Measurements from ENCODE around the gene TBC1D4. TPM values are rescaled to one million over a fixed set of nuclear protein-coding genes. Genes with fewer than 3 reads are reported as not detected.

Gene TBC1D4
- total RNA-seq, 1 donor from 2014 or later: 25.6 TPM

GRCh38 chr13:75385708-75386083 lies 96.3 kb downstream of the TBC1D4 start:
- no peaks in the 10 kb centered on the region for H3K27me3 ChIP-seq (ENCODE audit: insufficient read depth, low read length)
- no peaks in the 10 kb centered on the region for H3K4me1 ChIP-seq (ENCODE audit: insufficient read depth, low read length)
- no peaks in the 10 kb centered on the region for H3K36me3 Mint-ChIP-seq (ENCODE audit: low read depth, unreplicated experiment)
- H3K4me3 ChIP-seq (ENCODE audit: insufficient read depth, low read depth, low read length): no peak overlapping the region
- DNase-seq (ENCODE audit: low read depth) (no peak), FAIRE-seq (no peak)
- H3K36me3 ChIP-seq (ENCODE audit: insufficient read depth, low read length): no peaks in the 10 kb centered on the region
- no peaks in the 10 kb centered on the region for H3K9me3 ChIP-seq (ENCODE audit: insufficient read depth, low read depth, low read length)
- no peak overlapping the region for H3K4me3 Mint-ChIP-seq (ENCODE audit: unreplicated experiment)
- H3K79me2 ChIP-seq (ENCODE audit: insufficient read depth, low read length): no peaks in the 10 kb centered on the region
- no peak overlapping the region for H3K27ac Mint-ChIP-seq (ENCODE audit: unreplicated experiment)
- no peaks in the 10 kb centered on the region for H4K20me1 ChIP-seq (ENCODE audit: insufficient read depth, low read length)
- H2AFZ ChIP-seq (ENCODE audit: low read depth, low read length): no peak overlapping the region
- H3K4me1 Mint-ChIP-seq (ENCODE audit: low read depth, unreplicated experiment): peaks cover 15% of the 10 kb centered on the region
- no peak overlapping the region for H3K9ac ChIP-seq (ENCODE audit: low read length)
- H3K4me2 ChIP-seq (ENCODE audit: low read length): no peak overlapping the region
- no peak for TF ChIP-seq CTCF (IDR thresholded peaks at IDR 0.05; ENCODE audit: insufficient read depth, low read depth, low read length)
- no peak for TF ChIP-seq EZH2 (IDR thresholded peaks at IDR 0.05; ENCODE audit: insufficient read depth, low read length)
- H3K9me3 Mint-ChIP-seq (ENCODE audit: unreplicated experiment): no peaks in the 10 kb centered on the region
- no peak overlapping the region for H3K27ac ChIP-seq (ENCODE audit: low read depth, low read length)
- no peaks in the 10 kb centered on the region for H3K27me3 Mint-ChIP-seq (ENCODE audit: low read depth, unreplicated experiment)

- no peaks in the 10 kb centered on the region for H3K36me3 Mint-ChIP-seq (ENCODE audit: low read depth, unreplicated experiment)
- H3K4me1 ChIP-seq (ENCODE audit: insufficient read depth, low read length): no peaks in the 10 kb centered on the region
- no peak overlapping the region for H3K27ac ChIP-seq (ENCODE audit: low read depth, low read length)
- no peaks in the 10 kb centered on the region for H4K20me1 ChIP-seq (ENCODE audit: insufficient read depth, low read length)
- no peak overlapping the region for H3K9ac ChIP-seq (ENCODE audit: low read length)
- no peak overlapping the region for H3K27ac Mint-ChIP-seq (ENCODE audit: unreplicated experiment)
- H3K4me3 ChIP-seq (ENCODE audit: insufficient read depth, low read depth, low read length): no peak overlapping the region
- DNase-seq (ENCODE audit: low read depth) (no peak), FAIRE-seq (no peak)
- no peaks in the 10 kb centered on the region for H3K9me3 Mint-ChIP-seq (ENCODE audit: unreplicated experiment)
- peaks cover 15% of the 10 kb centered on the region for H3K4me1 Mint-ChIP-seq (ENCODE audit: low read depth, unreplicated experiment)
- H3K27me3 ChIP-seq (ENCODE audit: insufficient read depth, low read length): no peaks in the 10 kb centered on the region
- no peaks in the 10 kb centered on the region for H3K27me3 Mint-ChIP-seq (ENCODE audit: low read depth, unreplicated experiment)
- no peak overlapping the region for H2AFZ ChIP-seq (ENCODE audit: low read depth, low read length)
- no peak overlapping the region for H3K4me3 Mint-ChIP-seq (ENCODE audit: unreplicated experiment)
- TF ChIP-seq EZH2 (IDR thresholded peaks at IDR 0.05; ENCODE audit: insufficient read depth, low read length) (no peak), CTCF (IDR thresholded peaks at IDR 0.05; ENCODE audit: insufficient read depth, low read depth, low read length) (no peak)
- H3K4me2 ChIP-seq (ENCODE audit: low read length): no peak overlapping the region
- H3K79me2 ChIP-seq (ENCODE audit: insufficient read depth, low read length): peaks cover 2% of the 10 kb centered on the region
- H3K36me3 ChIP-seq (ENCODE audit: insufficient read depth, low read length): no peaks in the 10 kb centered on the region
- no peaks in the 10 kb centered on the region for H3K9me3 ChIP-seq (ENCODE audit: insufficient read depth, low read depth, low read length)
Measured at GRCh38 chr13:75384879-75385707, 96.9 kb downstream of the TBC1D4 start.

- Histone ChIP-seq H3K36me3 (ENCODE audit: insufficient read depth, low read length) (no peaks in the 10 kb centered on the region), H3K4me2 (ENCODE audit: low read length) (no peak overlapping the region), H3K27me3 (ENCODE audit: insufficient read depth, low read length) (no peaks in the 10 kb centered on the region), H2AFZ (ENCODE audit: low read depth, low read length) (no peak overlapping the region), H3K4me1 (ENCODE audit: insufficient read depth, low read length) (no peaks in the 10 kb centered on the region), H3K9ac (ENCODE audit: low read length) (no peak overlapping the region), H3K79me2 (ENCODE audit: insufficient read depth, low read length) (peaks cover 2% of the 10 kb centered on the region), H3K4me3 (ENCODE audit: insufficient read depth, low read depth, low read length) (no peak overlapping the region), H3K9me3 (ENCODE audit: insufficient read depth, low read depth, low read length) (no peaks in the 10 kb centered on the region), H3K27ac (ENCODE audit: low read depth, low read length) (no peak overlapping the region), H4K20me1 (ENCODE audit: insufficient read depth, low read length) (no peaks in the 10 kb centered on the region)
- Mint-ChIP-seq H3K36me3 (ENCODE audit: low read depth, unreplicated experiment) (no peaks in the 10 kb centered on the region), H3K27ac (ENCODE audit: unreplicated experiment) (no peak overlapping the region), H3K27me3 (ENCODE audit: low read depth, unreplicated experiment) (no peaks in the 10 kb centered on the region), H3K4me3 (ENCODE audit: unreplicated experiment) (no peak overlapping the region), H3K9me3 (ENCODE audit: unreplicated experiment) (no peaks in the 10 kb centered on the region), H3K4me1 (ENCODE audit: low read depth, unreplicated experiment) (peaks cover 15% of the 10 kb centered on the region)
- DNase-seq (ENCODE audit: low read depth) (no peak), FAIRE-seq (no peak)
- TF ChIP-seq EZH2 (IDR thresholded peaks at IDR 0.05; ENCODE audit: insufficient read depth, low read length) (no peak), CTCF (IDR thresholded peaks at IDR 0.05; ENCODE audit: insufficient read depth, low read depth, low read length) (no peak)
Measured at GRCh38 chr13:75383064-75383715, 98.8 kb downstream of the TBC1D4 start.

All from astrocyte (in vitro differentiated cells and primary cell).